Lower leg skin (tissue), 3 donors: Measurements from ENCODE around the gene S100A13.

Source experiments
- CTCF ChIP-seq, 3 donors: fragments of 450-650 bp; IDR thresholded peaks; one replicate each; pipeline ENCODE4 v1.5.1; 2016; ENCODE audit warnings: antibody characterized with exemption in 3 of 3, mild to moderate bottlenecking in 3 of 3, moderate library complexity in 2 of 3
- POLR2A ChIP-seq, 2 donors: fragments of 450-650 bp; IDR thresholded peaks; one replicate each; pipeline ENCODE4 v1.6.1; 2016 to 2017; ENCODE audit warnings: antibody characterized with exemption in 2 of 2, mild to moderate bottlenecking in 1 of 2, moderate library complexity in 1 of 2

GRCh38 chr1:153577138-153577537, 50.2 kb downstream of the S100A13 start:
- no peak for TF ChIP-seq CTCF (IDR thresholded peaks at IDR 0.05)
- TF ChIP-seq POLR2A (IDR thresholded peaks at IDR 0.05) = no peak
